ENCODE results near the gene ABCF3. TPM values are rescaled to one million over a fixed set of nuclear protein-coding genes. Genes with fewer than 3 reads are reported as not detected.
"Not testable (repeated sequence)": the region's sequence is repeated elsewhere in the genome, so short reads cannot be mapped to it uniquely, and the experiment has no call there.

Gene ABCF3
- total and polyA plus RNA-seq, 2 donors from 2014 or later, result 49.1 to 69.0 TPM

GRCh38 chr3:184145751-184146270, 40.2 kb upstream of the ABCF3 start:
- no peak overlapping the region for H3K9ac ChIP-seq (ENCODE audit: low read length in 3 of 3)
- H3K4me3 ChIP-seq (ENCODE audit: low read length in 3 of 3), result no peak overlapping the region
- DNase-seq (no peak), FAIRE-seq (no peak)
- no peaks in the 10 kb centered on the region for H3K27me3 ChIP-seq (ENCODE audit: control insufficient read depth, insufficient read depth, low read length)
- no peaks in the 10 kb centered on the region for H3K9me3 ChIP-seq (ENCODE audit: control insufficient read depth in 2 of 3, insufficient read depth in 1 of 3, low read length in 3 of 3)
- intact Hi-C loops (cut with DNase I), result no loop called here
- no peak overlapping the region for H3K27ac ChIP-seq (ENCODE audit: low read depth in 2 of 2, low read length in 2 of 2)
- H3K36me3 ChIP-seq (ENCODE audit: control insufficient read depth in 2 of 3, insufficient read depth in 3 of 3, low read length in 3 of 3), result peaks cover 6 to 46% (median 29%) of the 10 kb centered on the region in 3 donors
- TF ChIP-seq, protein P1, sequence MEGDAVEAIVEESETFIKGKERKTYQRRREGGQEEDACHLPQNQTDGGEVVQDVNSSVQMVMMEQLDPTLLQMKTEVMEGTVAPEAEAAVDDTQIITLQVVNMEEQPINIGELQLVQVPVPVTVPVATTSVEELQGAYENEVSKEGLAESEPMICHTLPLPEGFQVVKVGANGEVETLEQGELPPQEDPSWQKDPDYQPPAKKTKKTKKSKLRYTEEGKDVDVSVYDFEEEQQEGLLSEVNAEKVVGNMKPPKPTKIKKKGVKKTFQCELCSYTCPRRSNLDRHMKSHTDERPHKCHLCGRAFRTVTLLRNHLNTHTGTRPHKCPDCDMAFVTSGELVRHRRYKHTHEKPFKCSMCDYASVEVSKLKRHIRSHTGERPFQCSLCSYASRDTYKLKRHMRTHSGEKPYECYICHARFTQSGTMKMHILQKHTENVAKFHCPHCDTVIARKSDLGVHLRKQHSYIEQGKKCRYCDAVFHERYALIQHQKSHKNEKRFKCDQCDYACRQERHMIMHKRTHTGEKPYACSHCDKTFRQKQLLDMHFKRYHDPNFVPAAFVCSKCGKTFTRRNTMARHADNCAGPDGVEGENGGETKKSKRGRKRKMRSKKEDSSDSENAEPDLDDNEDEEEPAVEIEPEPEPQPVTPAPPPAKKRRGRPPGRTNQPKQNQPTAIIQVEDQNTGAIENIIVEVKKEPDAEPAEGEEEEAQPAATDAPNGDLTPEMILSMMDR (IDR thresholded peaks at IDR 0.05; ENCODE audit: borderline replicate concordance, extremely low read depth, insufficient read depth), result no peak
- peaks cover 0 to 6% (median 0%) of the 10 kb centered on the region in 3 donors for H3K4me1 ChIP-seq (ENCODE audit: control insufficient read depth in 2 of 3, insufficient read depth in 2 of 3, low read depth in 1 of 3, low read length in 3 of 3)

GRCh38 chr3:184148076-184148475, 37.9 kb upstream of the ABCF3 start:
- H3K9me3 ChIP-seq (ENCODE audit: control insufficient read depth in 2 of 3, insufficient read depth in 1 of 3, low read length in 3 of 3), result no peaks in the 10 kb centered on the region
- H3K9ac ChIP-seq (ENCODE audit: low read length in 3 of 3), result no peak overlapping the region
- FAIRE-seq, result no peak
- TF ChIP-seq, protein P1 (IDR thresholded peaks at IDR 0.05; ENCODE audit: borderline replicate concordance, extremely low read depth, insufficient read depth), result no peak
- intact Hi-C loops (cut with DNase I), result no loop called here
- no peak for DNase-seq
- no peak overlapping the region for H3K27ac ChIP-seq (ENCODE audit: low read depth in 2 of 2, low read length in 2 of 2)
- H3K36me3 ChIP-seq (ENCODE audit: control insufficient read depth in 2 of 3, insufficient read depth in 3 of 3, low read length in 3 of 3), result peaks cover 0 to 23% (median 13%) of the 10 kb centered on the region in 3 donors
- no peaks in the 10 kb centered on the region for H3K27me3 ChIP-seq (ENCODE audit: control insufficient read depth, insufficient read depth, low read length)
- H3K4me1 ChIP-seq (ENCODE audit: control insufficient read depth in 2 of 3, insufficient read depth in 2 of 3, low read depth in 1 of 3, low read length in 3 of 3), result peaks cover 0 to 6% (median 0%) of the 10 kb centered on the region in 3 donors
- H3K4me3 ChIP-seq (ENCODE audit: low read length in 3 of 3), result no peak overlapping the region

DNA sequence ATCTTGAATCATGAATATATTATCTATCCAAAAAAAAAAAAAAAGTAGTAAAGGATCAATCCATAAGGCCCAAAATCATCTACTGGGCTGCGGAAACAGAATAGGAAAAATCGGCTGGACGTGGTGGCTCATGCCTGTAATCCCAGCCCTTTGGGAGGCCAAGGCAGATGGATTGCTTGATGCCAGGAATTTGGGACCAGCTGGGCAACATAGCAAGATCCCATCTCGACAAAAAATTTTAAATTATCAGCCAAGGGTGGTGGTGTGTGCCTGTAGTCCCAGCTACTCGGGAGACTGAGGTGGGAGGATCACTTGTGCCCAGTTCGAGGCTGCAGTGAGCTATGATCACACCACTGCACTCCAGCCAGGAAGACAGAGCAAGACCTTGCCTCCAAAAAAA, 36.9 kb upstream of the ABCF3 start:
- H3K27me3 ChIP-seq (ENCODE audit: control insufficient read depth, insufficient read depth, low read length), result no peaks in the 10 kb centered on the region
- no peak overlapping the region for H3K4me3 ChIP-seq (ENCODE audit: low read length in 3 of 3)
- no peak for DNase-seq
- H3K9me3 ChIP-seq (ENCODE audit: control insufficient read depth in 2 of 3, insufficient read depth in 1 of 3, low read length in 3 of 3), result no peaks in the 10 kb centered on the region
- FAIRE-seq, result no peak
- peaks cover 0 to 13% (median 5%) of the 10 kb centered on the region in 3 donors for H3K36me3 ChIP-seq (ENCODE audit: control insufficient read depth in 2 of 3, insufficient read depth in 3 of 3, low read length in 3 of 3)
- H3K4me1 ChIP-seq (ENCODE audit: control insufficient read depth in 2 of 3, insufficient read depth in 2 of 3, low read depth in 1 of 3, low read length in 3 of 3), result peaks cover 0 to 6% (median 0%) of the 10 kb centered on the region in 3 donors
- intact Hi-C loops (cut with DNase I), result no loop called here
- H3K9ac ChIP-seq (ENCODE audit: low read length in 3 of 3), result no peak overlapping the region
- no peak overlapping the region for H3K27ac ChIP-seq (ENCODE audit: low read depth in 2 of 2, low read length in 2 of 2)
- TF ChIP-seq, protein P1 (IDR thresholded peaks at IDR 0.05; ENCODE audit: borderline replicate concordance, extremely low read depth, insufficient read depth), result no peak

DNA sequence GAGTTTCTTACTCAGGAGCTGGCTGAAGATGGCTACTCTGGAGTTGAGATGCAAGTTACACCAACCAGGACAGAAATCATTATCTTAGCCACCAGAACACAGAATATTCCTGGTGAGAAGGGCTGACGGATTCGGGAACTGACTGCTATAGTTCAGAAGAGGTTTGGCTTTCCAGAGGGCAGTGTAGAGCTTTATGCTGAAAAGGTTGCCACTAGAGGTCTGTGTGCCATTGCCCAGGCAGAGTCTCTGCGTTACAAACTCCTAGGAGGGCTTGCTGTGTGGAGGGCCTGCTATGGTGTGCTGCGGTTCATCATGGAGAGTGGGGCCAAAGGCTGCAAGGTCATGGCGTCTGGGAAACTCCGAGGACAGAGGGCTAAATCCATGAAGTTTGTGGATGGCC, 36.2 kb upstream of the ABCF3 start:
- FAIRE-seq; intact Hi-C loops (cut with DNase I): not testable (repeated sequence)

More for the DNA sequence above, 36.2 kb upstream of the ABCF3 start:
- H3K4me1 ChIP-seq (ENCODE audit: control insufficient read depth in 2 of 3, insufficient read depth in 2 of 3, low read depth in 1 of 3, low read length in 3 of 3); H3K9ac ChIP-seq (ENCODE audit: low read length in 3 of 3); H3K9me3 ChIP-seq (ENCODE audit: control insufficient read depth in 2 of 3, insufficient read depth in 1 of 3, low read length in 3 of 3); H3K27me3 ChIP-seq (ENCODE audit: control insufficient read depth, insufficient read depth, low read length); H3K4me3 ChIP-seq (ENCODE audit: low read length in 3 of 3); DNase-seq; H3K36me3 ChIP-seq (ENCODE audit: control insufficient read depth in 2 of 3, insufficient read depth in 3 of 3, low read length in 3 of 3); H3K27ac ChIP-seq (ENCODE audit: low read depth in 2 of 2, low read length in 2 of 2): not testable (repeated sequence)
